HCT116 (cell line): ENCODE data around the gene SETDB1. TPM values are rescaled to one million over a fixed set of nuclear protein-coding genes. Genes with fewer than 3 reads are reported as not detected.

Source experiments
- ATAC-seq: fragments of 200-7000 bp; cut with Tn5 transposase; 2 replicates; pipeline ENCODE4 v1.9.1; 2020; ENCODE audit warnings: mild to moderate bottlenecking, moderate library complexity
- BruUV-seq: library from RNA; stranded (reverse); fragments of 400-500 nt; replicated peaks from 2 replicates; lab custom pipeline; 2021; lab: Mats Ljungman, UMichigan
- CTCF ChIA-PET: fragments of 300-600 bp; sonication (Branson Sonifier 250); formaldehyde crosslinking; loops from one replicate; lab custom pipeline; 2021; ENCODE audit warnings: antibody characterized with exemption; lab: Charles Lee
- POLR2A ChIA-PET: fragments of 300-600, 350-600 bp; sonication (Branson Sonifier 250); formaldehyde crosslinking; loops from one replicate; lab custom pipeline; 2021; ENCODE audit warnings: antibody characterized with exemption; lab: Charles Lee
- RAD21 ChIA-PET, 2 experiments: fragments of 300-600 bp; sonication (Branson Sonifier 250); formaldehyde crosslinking; loops; one replicate each; lab custom pipeline; 2023; ENCODE audit warnings: low total read pairs in 2 of 2; ENCODE audit not compliant: uncharacterized antibody in 2 of 2, unreplicated experiment in 2 of 2, low non-redundant PET in 1 of 2; lab: Charles Lee
- DNase-seq: peaks from one replicate; pipeline ENCODE4 v3.0.0-alpha.2; 2010; ENCODE audit warnings: low read depth, low spot score
- H2AFZ ChIP-seq: fragments of 200-600 bp; shearing (Covaris generic), sonication (generic); 2 replicates; pipeline ENCODE4 v1.6.1; 2017; ENCODE audit warnings: low read depth, mixed run types, mixed read lengths, antibody characterized with exemption, low read length; ENCODE audit not compliant: poor library complexity, severe bottlenecking
- H3K27ac ChIP-seq: 2 replicates; pipeline ENCODE4 v1.5.1; 2012; ENCODE audit warnings: low read depth, low read length
- H3K27me3 ChIP-seq: fragments of 200-600 bp; sonication (generic); 2 replicates; pipeline ENCODE4 v1.6.1; 2016; ENCODE audit warnings: mixed run types, low read length, mixed read lengths; ENCODE audit not compliant: insufficient read depth
- H3K36me3 ChIP-seq, 2 experiments: fragments of 200-500 bp in 1 of 2; fragments of 200-600 bp in 1 of 2; sonication (Bioruptor generic) in 1 of 2; sonication (generic) in 1 of 2; 2 replicates each; pipeline versions ENCODE4 v1.5.1 to v1.6.1; 2014 to 2016; ENCODE audit warnings: low read length in 2 of 2, inconsistent platforms in 1 of 2, mixed read lengths in 1 of 2, mixed run types in 1 of 2; ENCODE audit not compliant: insufficient read depth in 2 of 2, control insufficient read depth in 1 of 2
- H3K4me1 ChIP-seq, 2 experiments: fragments of 200-600 bp in 1 of 2; sonication (generic) in 1 of 2; 2 replicates each; pipeline versions ENCODE4 v1.5.1 to v1.6.1; 2012 to 2017; ENCODE audit warnings: low read length in 2 of 2, inconsistent platforms in 1 of 2, mild to moderate bottlenecking in 1 of 2, mixed read lengths in 1 of 2, mixed run types in 1 of 2, moderate library complexity in 1 of 2; ENCODE audit not compliant: insufficient read depth in 2 of 2, control insufficient read depth in 1 of 2
- H3K4me2 ChIP-seq: fragments of 200-600 bp; sonication (generic); 2 replicates; pipeline ENCODE4 v1.6.1; 2017; ENCODE audit warnings: mixed run types, low read length, mixed read lengths
- H3K4me3 ChIP-seq, 2 experiments: fragments of 200-600 bp in 1 of 2; sonication (generic) in 1 of 2; replicated peaks in 1 of 2; 2 replicates each; pipeline ENCODE4 v1.5.1; 2011 to 2016; ENCODE audit warnings: low read length in 2 of 2, control low read depth in 1 of 2, low read depth in 1 of 2, mild to moderate bottlenecking in 1 of 2, mixed read lengths in 1 of 2, mixed run types in 1 of 2
- H3K79me2 ChIP-seq: fragments of 200-600 bp; sonication (generic); 2 replicates; pipeline ENCODE4 v1.6.1; 2017; ENCODE audit warnings: mild to moderate bottlenecking, mixed run types, low read length, moderate library complexity, mixed read lengths; ENCODE audit not compliant: insufficient read depth
- H3K9ac ChIP-seq: fragments of 200-600 bp; sonication (generic); 2 replicates; pipeline ENCODE4 v1.6.1; 2016; ENCODE audit warnings: low read length, mixed read lengths
- H3K9me2 ChIP-seq: fragments of 200-600 bp; sonication (generic), shearing (Covaris generic); 2 replicates; pipeline ENCODE4 v1.6.1; 2017; ENCODE audit warnings: mixed run types, mild to moderate bottlenecking, moderate library complexity; ENCODE audit not compliant: insufficient read depth
- H3K9me3 ChIP-seq, 2 experiments: fragments of 200-500 bp in 1 of 2; fragments of 200-600 bp in 1 of 2; sonication (Bioruptor generic) in 1 of 2; sonication (generic) in 1 of 2; 2 replicates each; pipeline ENCODE4 v1.6.1; 2014 to 2017; ENCODE audit warnings: low read length in 2 of 2, mixed read lengths in 2 of 2, inconsistent platforms in 1 of 2, low read depth in 1 of 2, mild to moderate bottlenecking in 1 of 2, mixed run types in 1 of 2, moderate library complexity in 1 of 2; ENCODE audit not compliant: control insufficient read depth in 1 of 2, insufficient read depth in 1 of 2
- H4K20me1 ChIP-seq: fragments of 200-600 bp; sonication (generic), shearing (Covaris generic); 2 replicates; pipeline ENCODE4 v1.6.1; 2017; ENCODE audit warnings: mixed run types, mild to moderate bottlenecking, moderate library complexity; ENCODE audit not compliant: insufficient read depth
- CEBPB ChIP-seq: IDR thresholded peaks from 2 replicates; pipeline ENCODE4 v1.6.1; 2012; ENCODE audit warnings: low read depth
- EGR1 ChIP-seq: IDR thresholded peaks from 2 replicates; pipeline ENCODE4 v1.6.1; 2012; ENCODE audit warnings: low read depth
- ELF1 ChIP-seq: IDR thresholded peaks from 2 replicates; pipeline ENCODE4 v1.6.1; 2012; ENCODE audit warnings: low read depth, borderline replicate concordance
- EZH2 ChIP-seq: fragments of 200-600 bp; sonication (generic); IDR thresholded peaks from 2 replicates; pipeline ENCODE4 v1.6.1; 2017; ENCODE audit warnings: antibody characterized with exemption, mixed run types
- EZH2phosphoT487 ChIP-seq: fragments of 200-600 bp; IDR thresholded peaks from 2 replicates; pipeline ENCODE4 v1.6.1; 2018; ENCODE audit warnings: antibody characterized with exemption, borderline replicate concordance
- POLR2A ChIP-seq: IDR thresholded peaks from 2 replicates; pipeline ENCODE4 v1.7.0; 2011; ENCODE audit warnings: borderline replicate concordance; ENCODE audit not compliant: insufficient read depth, insufficient read length; ENCODE audit errors: extremely low read depth
- RAD21 ChIP-seq: IDR thresholded peaks from 2 replicates; pipeline ENCODE4 v1.6.1; 2012; ENCODE audit warnings: low read depth, mild to moderate bottlenecking
- TCF7L2 ChIP-seq: IDR thresholded peaks from 2 replicates; pipeline ENCODE4 v1.7.0; 2011; ENCODE audit warnings: borderline replicate concordance, inconsistent platforms; ENCODE audit not compliant: insufficient read depth, insufficient read length; ENCODE audit errors: extremely low read depth
- YY1 ChIP-seq: IDR thresholded peaks from 2 replicates; pipeline ENCODE4 v1.6.1; 2011; ENCODE audit warnings: low read length, low read depth, moderate library complexity, mild to moderate bottlenecking; ENCODE audit not compliant: insufficient replicate concordance; ENCODE audit errors: extremely low read depth
- intact Hi-C: fragments of 100-400 bp; cut with micrococcal nuclease; formaldehyde crosslinking; loops from 2 replicates; pipeline ENCODE4 v1.10.0; 2022
- total RNA-seq: library from RNA; stranded (reverse); gene quantifications from one replicate; pipeline ENCODE4 v1.2.1, GENCODE V29; 2021; ENCODE audit not compliant: unreplicated experiment
- TF ChIP-seq, protein P1 (sequence below): IDR thresholded peaks from 2 replicates; pipeline ENCODE4 v1.6.1; 2011; ENCODE audit warnings: mild to moderate bottlenecking, low read length, moderate library complexity; ENCODE audit not compliant: insufficient replicate concordance; ENCODE audit errors: extremely low read depth
- TF ChIP-seq, protein P2 (sequence below): IDR thresholded peaks from 2 replicates; pipeline ENCODE4 v1.6.1; 2012; ENCODE audit warnings: low read depth

Gene SETDB1
- total RNA-seq, 1 experiment from 2014 or later: 54.3 TPM

DNA sequence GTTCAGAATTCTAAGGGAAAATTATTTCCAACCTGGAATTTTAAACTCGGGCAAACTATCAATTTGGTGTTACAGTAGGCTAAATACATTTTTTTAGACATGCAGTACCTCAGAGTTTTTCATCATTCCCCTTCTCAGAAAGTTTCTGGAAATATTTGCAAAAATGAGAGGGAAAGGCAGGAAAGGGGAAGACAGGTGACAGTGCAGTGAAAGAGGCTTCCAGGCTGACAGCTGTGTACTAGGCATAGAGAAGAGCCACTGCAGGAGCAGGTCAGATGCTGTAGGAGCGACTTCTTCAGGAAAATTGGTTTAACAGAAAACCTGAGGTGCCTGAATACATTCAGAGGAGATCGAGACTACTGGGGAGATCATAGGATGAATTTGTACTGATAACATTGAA is 28.5 kb downstream of the SETDB1 start:
- H3K27me3 ChIP-seq: no peaks in the 10 kb centered on the region
- no peak overlapping the region for H3K4me2 ChIP-seq
- TF ChIP-seq POLR2A: no peak
- no TSS peak for BruUV-seq
- H3K9ac ChIP-seq: no peak overlapping the region
- H3K4me1 ChIP-seq: no peaks in the 10 kb centered on the region
- H3K36me3 ChIP-seq: peaks cover 43 to 47% of the 10 kb centered on the region in 2 experiments
- DNase-seq (no peak), ATAC-seq (no peak)
- H3K9me2 ChIP-seq: no peaks in the 10 kb centered on the region
- ChIA-PET CTCF (no interaction called here), RAD21 (no interaction called here), POLR2A (no interaction called here)
- H2AFZ ChIP-seq: no peak overlapping the region
- H3K27ac ChIP-seq: no peak overlapping the region
- no peak overlapping the region for H3K4me3 ChIP-seq
- no peaks in the 10 kb centered on the region for H3K79me2 ChIP-seq
- intact Hi-C loops: no loop called here
- no peaks in the 10 kb centered on the region for H3K9me3 ChIP-seq
- no peaks in the 10 kb centered on the region for H4K20me1 ChIP-seq

DNA sequence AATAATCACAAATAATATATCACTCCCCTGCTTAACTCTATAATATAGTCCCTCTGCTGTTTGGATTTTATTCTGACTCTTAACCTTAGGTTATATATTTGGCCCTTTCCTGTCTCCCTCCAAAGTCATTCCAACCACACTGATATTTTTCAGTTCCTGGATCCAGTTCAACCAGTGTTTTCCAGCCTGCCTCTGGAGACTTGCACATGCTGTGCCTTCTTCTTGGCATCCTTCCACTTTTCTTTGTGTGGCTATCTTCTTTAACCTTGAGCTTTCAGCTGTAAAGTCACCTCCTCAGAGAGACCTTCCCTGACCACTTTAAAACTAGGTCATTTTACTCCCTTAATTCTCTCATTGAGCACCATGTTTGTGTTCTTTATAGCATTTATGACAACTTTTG is 29.1 kb downstream of the SETDB1 start:
- ChIA-PET CTCF (no interaction called here), POLR2A (no interaction called here)
- ATAC-seq: no peak

More for the DNA sequence above, 29.1 kb downstream of the SETDB1 start:
- DNase-seq: no peak
- Histone ChIP-seq H3K36me3 (peaks cover 41 to 46% of the 10 kb centered on the region in 2 experiments), H3K27ac (no peak overlapping the region), H3K4me3 (no peak overlapping the region), H3K4me2 (no peak overlapping the region), H3K9me2 (no peaks in the 10 kb centered on the region), H4K20me1 (no peaks in the 10 kb centered on the region), H2AFZ (no peak overlapping the region), H3K9ac (no peak overlapping the region), H3K4me1 (no peaks in the 10 kb centered on the region), H3K9me3 (no peaks in the 10 kb centered on the region), H3K79me2 (no peaks in the 10 kb centered on the region), H3K27me3 (no peaks in the 10 kb centered on the region)
- intact Hi-C loops: no loop called here
- RAD21 ChIA-PET: no interaction called here
- BruUV-seq: no TSS peak
- TF ChIP-seq EZH2 (no peak), YY1 (no peak), RAD21 (no peak), CEBPB (no peak), EZH2phosphoT487 (no peak), EGR1 (no peak), ELF1 (no peak), TCF7L2 (no peak)
- TF ChIP-seq, protein P1, sequence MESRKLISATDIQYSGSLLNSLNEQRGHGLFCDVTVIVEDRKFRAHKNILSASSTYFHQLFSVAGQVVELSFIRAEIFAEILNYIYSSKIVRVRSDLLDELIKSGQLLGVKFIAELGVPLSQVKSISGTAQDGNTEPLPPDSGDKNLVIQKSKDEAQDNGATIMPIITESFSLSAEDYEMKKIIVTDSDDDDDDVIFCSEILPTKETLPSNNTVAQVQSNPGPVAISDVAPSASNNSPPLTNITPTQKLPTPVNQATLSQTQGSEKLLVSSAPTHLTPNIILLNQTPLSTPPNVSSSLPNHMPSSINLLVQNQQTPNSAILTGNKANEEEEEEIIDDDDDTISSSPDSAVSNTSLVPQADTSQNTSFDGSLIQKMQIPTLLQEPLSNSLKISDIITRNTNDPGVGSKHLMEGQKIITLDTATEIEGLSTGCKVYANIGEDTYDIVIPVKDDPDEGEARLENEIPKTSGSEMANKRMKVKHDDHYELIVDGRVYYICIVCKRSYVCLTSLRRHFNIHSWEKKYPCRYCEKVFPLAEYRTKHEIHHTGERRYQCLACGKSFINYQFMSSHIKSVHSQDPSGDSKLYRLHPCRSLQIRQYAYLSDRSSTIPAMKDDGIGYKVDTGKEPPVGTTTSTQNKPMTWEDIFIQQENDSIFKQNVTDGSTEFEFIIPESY: no peak
- TF ChIP-seq, protein P2, sequence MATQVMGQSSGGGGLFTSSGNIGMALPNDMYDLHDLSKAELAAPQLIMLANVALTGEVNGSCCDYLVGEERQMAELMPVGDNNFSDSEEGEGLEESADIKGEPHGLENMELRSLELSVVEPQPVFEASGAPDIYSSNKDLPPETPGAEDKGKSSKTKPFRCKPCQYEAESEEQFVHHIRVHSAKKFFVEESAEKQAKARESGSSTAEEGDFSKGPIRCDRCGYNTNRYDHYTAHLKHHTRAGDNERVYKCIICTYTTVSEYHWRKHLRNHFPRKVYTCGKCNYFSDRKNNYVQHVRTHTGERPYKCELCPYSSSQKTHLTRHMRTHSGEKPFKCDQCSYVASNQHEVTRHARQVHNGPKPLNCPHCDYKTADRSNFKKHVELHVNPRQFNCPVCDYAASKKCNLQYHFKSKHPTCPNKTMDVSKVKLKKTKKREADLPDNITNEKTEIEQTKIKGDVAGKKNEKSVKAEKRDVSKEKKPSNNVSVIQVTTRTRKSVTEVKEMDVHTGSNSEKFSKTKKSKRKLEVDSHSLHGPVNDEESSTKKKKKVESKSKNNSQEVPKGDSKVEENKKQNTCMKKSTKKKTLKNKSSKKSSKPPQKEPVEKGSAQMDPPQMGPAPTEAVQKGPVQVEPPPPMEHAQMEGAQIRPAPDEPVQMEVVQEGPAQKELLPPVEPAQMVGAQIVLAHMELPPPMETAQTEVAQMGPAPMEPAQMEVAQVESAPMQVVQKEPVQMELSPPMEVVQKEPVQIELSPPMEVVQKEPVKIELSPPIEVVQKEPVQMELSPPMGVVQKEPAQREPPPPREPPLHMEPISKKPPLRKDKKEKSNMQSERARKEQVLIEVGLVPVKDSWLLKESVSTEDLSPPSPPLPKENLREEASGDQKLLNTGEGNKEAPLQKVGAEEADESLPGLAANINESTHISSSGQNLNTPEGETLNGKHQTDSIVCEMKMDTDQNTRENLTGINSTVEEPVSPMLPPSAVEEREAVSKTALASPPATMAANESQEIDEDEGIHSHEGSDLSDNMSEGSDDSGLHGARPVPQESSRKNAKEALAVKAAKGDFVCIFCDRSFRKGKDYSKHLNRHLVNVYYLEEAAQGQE: no peak
